Fibroblast of lung (primary cell): ENCODE data around the gene FBXO3. TPM values are rescaled to one million over a fixed set of nuclear protein-coding genes. Genes with fewer than 3 reads are reported as not detected.

Experiments used
- DNase-seq, 2 donors: peaks; one replicate each; pipeline versions ENCODE4 v3.0.0 to v3.0.0-alpha.2; 2010; ENCODE audit warnings: low read depth in 2 of 2
- H2AFZ ChIP-seq: 2 replicates; pipeline ENCODE4 v1.5.1; 2012; ENCODE audit warnings: low read length, control low read depth, inconsistent platforms
- H3K27ac ChIP-seq: 2 replicates; pipeline ENCODE4 v1.5.1; 2011; ENCODE audit warnings: low read length, control low read depth; ENCODE audit not compliant: insufficient read depth
- H3K27me3 ChIP-seq: 2 replicates; pipeline ENCODE4 v1.5.1; 2011; ENCODE audit warnings: mild to moderate bottlenecking, low read length; ENCODE audit not compliant: control insufficient read depth, insufficient read depth
- H3K36me3 ChIP-seq: 2 replicates; pipeline ENCODE4 v1.5.1; 2011; ENCODE audit warnings: low read length; ENCODE audit not compliant: control insufficient read depth, insufficient read depth
- H3K4me1 ChIP-seq: 2 replicates; pipeline ENCODE4 v1.5.1; 2011; ENCODE audit warnings: low read length; ENCODE audit not compliant: control insufficient read depth, insufficient read depth; ENCODE audit errors: extremely low read depth
- H3K4me2 ChIP-seq: 2 replicates; pipeline ENCODE4 v1.5.1; 2011; ENCODE audit warnings: low read length, control low read depth; ENCODE audit not compliant: insufficient read depth; ENCODE audit errors: extremely low read depth
- H3K4me3 ChIP-seq, 4 experiments: fragments of 200-600 bp in 1 of 4; sonication (generic) in 1 of 4; replicated peaks in 1 of 4; 2 replicates each; pipeline ENCODE4 v1.5.1; 2011 to 2016; ENCODE audit warnings: low read length in 4 of 4, low read depth in 3 of 4, mild to moderate bottlenecking in 3 of 4, control low read depth in 2 of 4, inconsistent platforms in 1 of 4, mixed read lengths in 1 of 4; ENCODE audit not compliant: insufficient read depth in 1 of 4; ENCODE audit errors: control extremely low read depth in 1 of 4
- H3K79me2 ChIP-seq: 2 replicates; pipeline ENCODE4 v1.5.1; 2012; ENCODE audit warnings: mild to moderate bottlenecking, low read length, inconsistent platforms; ENCODE audit not compliant: control insufficient read depth, insufficient read depth
- H3K9ac ChIP-seq: 2 replicates; pipeline ENCODE4 v1.5.1; 2011; ENCODE audit warnings: mild to moderate bottlenecking, low read length, control low read depth; ENCODE audit not compliant: insufficient read depth
- H3K9me3 ChIP-seq: 2 replicates; pipeline ENCODE4 v1.5.1; 2012; ENCODE audit warnings: low read depth, low read length; ENCODE audit not compliant: control insufficient read depth, insufficient read depth
- H4K20me1 ChIP-seq: 2 replicates; pipeline ENCODE4 v1.5.1; 2011; ENCODE audit warnings: low read length; ENCODE audit not compliant: control insufficient read depth, insufficient read depth; ENCODE audit errors: extremely low read depth
- EZH2 ChIP-seq: IDR thresholded peaks from 2 replicates; pipeline ENCODE4 v1.5.1; 2012; ENCODE audit warnings: low read length, control low read depth, mild to moderate bottlenecking; ENCODE audit errors: missing control alignments
- polyA plus RNA-seq, 2 donors: library from polyadenylated mRNA; depleted of rRNA in 1 of 2; stranded (reverse) in 1 of 2; unstranded in 1 of 2; fragments of >200 nt; gene quantifications; 2 replicates each; pipeline ENCODE4 v1.2.1, GENCODE V29; 2011 to 2012; ENCODE audit warnings: missing spikeins in 1 of 2
- total RNA-seq: library from RNA; depleted of rRNA; stranded (reverse); fragments of >200 nt; gene quantifications from 2 replicates; pipeline ENCODE4 v1.2.1, GENCODE V29; 2014
- TF ChIP-seq, protein P1 (sequence below), 2 donors: IDR thresholded peaks in 1 of 2; conservative IDR thresholded peaks in 1 of 2; 1 replicate in 1 of 2; 2 replicates in 1 of 2; pipeline ENCODE4 v1.5.1; 2011 to 2012; ENCODE audit warnings: low read length in 2 of 2, control low read depth in 1 of 2, inconsistent platforms in 1 of 2, low read depth in 1 of 2, mild to moderate bottlenecking in 1 of 2

FBXO3 gene
- total and polyA plus RNA-seq, 2 donors (not counting 1 experiment from before 2014, with no cell fraction given), result 28.7 to 46.2 TPM

DNA sequence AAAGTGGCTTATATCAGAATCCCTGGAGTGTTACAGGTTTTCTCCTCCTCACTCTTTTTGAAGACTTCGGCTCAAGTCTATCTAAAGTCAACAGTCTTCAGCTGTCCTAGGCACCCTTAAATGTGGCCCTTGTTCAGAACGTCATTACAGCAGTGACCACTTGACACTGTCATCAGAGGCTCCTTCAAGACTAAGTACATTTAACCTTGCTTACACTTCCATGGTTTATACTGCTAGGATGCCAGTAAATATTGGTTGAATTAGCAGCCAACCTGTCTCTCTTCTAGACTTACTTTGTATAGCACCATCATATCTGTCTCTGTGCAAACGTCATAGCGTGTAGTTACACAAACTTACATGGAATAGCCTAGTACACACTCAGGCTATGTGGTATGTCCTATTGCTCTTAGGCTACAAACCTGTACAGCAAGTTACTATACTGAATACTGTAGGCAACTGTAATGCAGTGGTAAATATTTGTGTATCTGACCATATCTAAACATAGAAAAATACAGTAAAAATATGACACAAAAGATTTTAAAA lies 60.4 kb downstream of the FBXO3 start:
- DNase-seq, result no peak
- no peak overlapping the region for H3K4me2 ChIP-seq
- no peak overlapping the region for H3K4me3 ChIP-seq
- H3K27me3 ChIP-seq, result no peaks in the 10 kb centered on the region
- no peaks in the 10 kb centered on the region for H3K9me3 ChIP-seq
- peaks cover 7% of the 10 kb centered on the region for H3K4me1 ChIP-seq
- no peak overlapping the region for H3K27ac ChIP-seq
- no peaks in the 10 kb centered on the region for H4K20me1 ChIP-seq
- H3K9ac ChIP-seq, result no peak overlapping the region
- no peak for TF ChIP-seq EZH2
- peaks cover 57% of the 10 kb centered on the region for H3K79me2 ChIP-seq
- H2AFZ ChIP-seq, result no peak overlapping the region
- peaks cover 13% of the 10 kb centered on the region for H3K36me3 ChIP-seq

DNA sequence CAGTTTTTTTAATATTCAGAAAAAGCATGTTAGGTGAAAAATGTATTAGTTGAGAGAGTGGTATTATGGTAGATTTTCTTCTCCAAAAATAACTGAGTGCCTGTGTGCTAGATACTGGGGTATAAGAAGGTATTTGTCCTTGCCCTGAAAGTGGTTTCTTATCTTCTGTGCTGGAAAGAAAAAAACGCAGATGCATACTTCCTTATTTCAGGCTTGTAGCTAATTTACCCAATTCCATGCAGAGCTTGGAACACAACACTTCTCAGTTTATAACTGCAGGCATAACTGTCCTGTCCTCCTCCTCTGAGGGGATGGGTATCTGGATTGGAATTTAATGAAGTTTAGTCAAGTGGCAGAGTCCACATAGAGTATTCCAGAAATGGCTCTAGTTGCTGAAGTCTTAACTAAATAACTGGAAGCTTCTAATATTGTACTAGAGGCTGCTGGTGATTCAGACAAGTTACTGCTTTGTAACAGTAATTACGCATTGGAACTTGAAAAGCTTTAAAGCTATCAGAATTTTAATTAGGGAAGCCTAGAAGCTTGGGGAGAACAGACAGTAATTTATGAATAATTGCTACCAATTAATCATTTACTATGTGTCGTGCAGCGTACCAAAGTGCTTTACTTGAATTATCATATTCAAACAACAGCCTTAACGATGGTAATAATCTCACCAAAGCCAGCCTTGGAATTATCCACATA lies 61.0 kb downstream of the FBXO3 start:
- TF ChIP-seq, protein P1, sequence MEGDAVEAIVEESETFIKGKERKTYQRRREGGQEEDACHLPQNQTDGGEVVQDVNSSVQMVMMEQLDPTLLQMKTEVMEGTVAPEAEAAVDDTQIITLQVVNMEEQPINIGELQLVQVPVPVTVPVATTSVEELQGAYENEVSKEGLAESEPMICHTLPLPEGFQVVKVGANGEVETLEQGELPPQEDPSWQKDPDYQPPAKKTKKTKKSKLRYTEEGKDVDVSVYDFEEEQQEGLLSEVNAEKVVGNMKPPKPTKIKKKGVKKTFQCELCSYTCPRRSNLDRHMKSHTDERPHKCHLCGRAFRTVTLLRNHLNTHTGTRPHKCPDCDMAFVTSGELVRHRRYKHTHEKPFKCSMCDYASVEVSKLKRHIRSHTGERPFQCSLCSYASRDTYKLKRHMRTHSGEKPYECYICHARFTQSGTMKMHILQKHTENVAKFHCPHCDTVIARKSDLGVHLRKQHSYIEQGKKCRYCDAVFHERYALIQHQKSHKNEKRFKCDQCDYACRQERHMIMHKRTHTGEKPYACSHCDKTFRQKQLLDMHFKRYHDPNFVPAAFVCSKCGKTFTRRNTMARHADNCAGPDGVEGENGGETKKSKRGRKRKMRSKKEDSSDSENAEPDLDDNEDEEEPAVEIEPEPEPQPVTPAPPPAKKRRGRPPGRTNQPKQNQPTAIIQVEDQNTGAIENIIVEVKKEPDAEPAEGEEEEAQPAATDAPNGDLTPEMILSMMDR (conservative IDR thresholded peaks at IDR 0.05 in 1 of 2, IDR thresholded peaks at IDR 0.05 in 1 of 2; ENCODE audit: low read depth in 1 of 2, low read length in 2 of 2), result no peak
- TF ChIP-seq EZH2, result no peak
- Histone ChIP-seq H3K4me2 (no peak overlapping the region), H3K4me3 (no peak overlapping the region), H3K27ac (no peak overlapping the region), H3K79me2 (peaks cover 56% of the 10 kb centered on the region), H4K20me1 (no peaks in the 10 kb centered on the region), H3K27me3 (no peaks in the 10 kb centered on the region), H3K4me1 (peaks cover 8% of the 10 kb centered on the region), H3K36me3 (peaks cover 13% of the 10 kb centered on the region), H3K9me3 (no peaks in the 10 kb centered on the region), H3K9ac (no peak overlapping the region), H2AFZ (no peak overlapping the region)
- peak in 1 of 2 donors; percentile 59 for DNase-seq

DNA sequence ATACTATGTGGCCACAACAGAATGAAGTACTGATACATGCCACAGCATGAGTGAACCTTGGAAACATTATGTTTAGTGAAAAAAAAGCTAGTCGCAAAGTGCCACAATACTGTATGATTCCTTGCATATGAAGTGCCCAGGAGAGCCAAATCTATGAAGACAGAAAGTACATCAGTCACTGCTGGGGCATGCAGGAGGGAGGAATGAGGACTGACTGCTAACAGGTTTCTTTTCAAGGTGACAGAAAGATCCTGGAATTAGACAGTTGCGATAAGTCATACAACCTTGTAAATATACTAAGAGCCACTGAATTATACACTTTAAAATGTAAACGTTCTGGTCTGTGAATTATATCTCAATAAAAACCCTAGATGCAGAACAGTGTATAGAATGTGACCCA lies 61.9 kb downstream of the FBXO3 start:
- H4K20me1 ChIP-seq, result no peaks in the 10 kb centered on the region
- no peak for DNase-seq
- H3K79me2 ChIP-seq, result peaks cover 53% of the 10 kb centered on the region

More for the DNA sequence above, 61.9 kb downstream of the FBXO3 start:
- H3K27ac ChIP-seq, result no peak overlapping the region
- H3K4me2 ChIP-seq, result no peak overlapping the region
- no peak overlapping the region for H3K4me3 ChIP-seq
- no peak overlapping the region for H2AFZ ChIP-seq
- TF ChIP-seq, protein P1 (conservative IDR thresholded peaks at IDR 0.05 in 1 of 2, IDR thresholded peaks at IDR 0.05 in 1 of 2; ENCODE audit: low read depth in 1 of 2, low read length in 2 of 2), result no peak
- no peak for TF ChIP-seq EZH2
- H3K9me3 ChIP-seq, result no peaks in the 10 kb centered on the region
- peaks cover 8% of the 10 kb centered on the region for H3K4me1 ChIP-seq
- no peaks in the 10 kb centered on the region for H3K27me3 ChIP-seq
- peaks cover 13% of the 10 kb centered on the region for H3K36me3 ChIP-seq
- no peak overlapping the region for H3K9ac ChIP-seq
